Astrocyte (in vitro differentiated cells and primary cell): ENCODE results near the gene TMTC2. TPM values are rescaled to one million over a fixed set of nuclear protein-coding genes. Genes with fewer than 3 reads are reported as not detected.

Experiments used
- DNase-seq: peaks from one replicate; pipeline ENCODE4 v3.0.0-alpha.2; 2010; ENCODE audit warnings: low read depth
- FAIRE-seq: peaks from 2 replicates; lab custom pipeline; 2011; peaks lifted over from hg19 to GRCh38; lab: Jason Lieb, UNC
- H2AFZ ChIP-seq: 2 replicates; pipeline ENCODE4 v1.6.0; 2012; ENCODE audit warnings: low read depth, low read length, inconsistent platforms
- H3K27ac ChIP-seq: 2 replicates; pipeline ENCODE4 v1.5.1; 2011; ENCODE audit warnings: low read depth, low read length, inconsistent platforms
- H3K27me3 ChIP-seq: 2 replicates; pipeline ENCODE4 v1.6.0; 2011; ENCODE audit warnings: low read length, inconsistent platforms; ENCODE audit not compliant: insufficient read depth
- H3K36me3 ChIP-seq: 2 replicates; pipeline ENCODE4 v1.5.1; 2011; ENCODE audit warnings: low read length, inconsistent platforms; ENCODE audit not compliant: insufficient read depth
- H3K4me1 ChIP-seq: 2 replicates; pipeline ENCODE4 v1.5.1; 2011; ENCODE audit warnings: low read length, inconsistent platforms; ENCODE audit not compliant: insufficient read depth
- H3K4me2 ChIP-seq: 2 replicates; pipeline ENCODE4 v1.6.0; 2012; ENCODE audit warnings: low read length, inconsistent platforms
- H3K4me3 ChIP-seq: 2 replicates; pipeline ENCODE4 v1.5.1; 2011; ENCODE audit warnings: low read depth, mild to moderate bottlenecking, low read length, inconsistent platforms; ENCODE audit not compliant: insufficient read depth
- H3K79me2 ChIP-seq: 2 replicates; pipeline ENCODE4 v1.6.0; 2012; ENCODE audit warnings: mild to moderate bottlenecking, low read length, inconsistent platforms; ENCODE audit not compliant: insufficient read depth
- H3K9ac ChIP-seq: 2 replicates; pipeline ENCODE4 v1.6.0; 2012; ENCODE audit warnings: mild to moderate bottlenecking, low read length, inconsistent platforms
- H3K9me3 ChIP-seq: 2 replicates; pipeline ENCODE4 v1.5.1; 2012; ENCODE audit warnings: low read depth, mild to moderate bottlenecking, low read length, inconsistent platforms; ENCODE audit not compliant: insufficient read depth
- H4K20me1 ChIP-seq: 2 replicates; pipeline ENCODE4 v1.6.0; 2012; ENCODE audit warnings: low read length, inconsistent platforms; ENCODE audit not compliant: insufficient read depth
- H3K27ac Mint-ChIP-seq: one replicate; pipeline ENCODE4 v1.8.0; 2021; ENCODE audit warnings: mild to moderate bottlenecking, mixed read lengths; ENCODE audit not compliant: unreplicated experiment
- H3K27me3 Mint-ChIP-seq: one replicate; pipeline ENCODE4 v1.8.0; 2021; ENCODE audit warnings: low read depth, mixed read lengths; ENCODE audit not compliant: unreplicated experiment
- H3K36me3 Mint-ChIP-seq: one replicate; pipeline ENCODE4 v1.8.0; 2021; ENCODE audit warnings: low read depth, mixed read lengths; ENCODE audit not compliant: unreplicated experiment
- H3K4me1 Mint-ChIP-seq: one replicate; pipeline ENCODE4 v1.8.0; 2021; ENCODE audit warnings: low read depth, mixed read lengths; ENCODE audit not compliant: unreplicated experiment
- H3K4me3 Mint-ChIP-seq: one replicate; pipeline ENCODE4 v1.8.0; 2021; ENCODE audit warnings: mild to moderate bottlenecking, moderate library complexity, mixed read lengths; ENCODE audit not compliant: unreplicated experiment
- H3K9me3 Mint-ChIP-seq: one replicate; pipeline ENCODE4 v1.8.0; 2021; ENCODE audit warnings: mild to moderate bottlenecking, mixed read lengths; ENCODE audit not compliant: unreplicated experiment
- CTCF ChIP-seq: IDR thresholded peaks from 2 replicates; pipeline ENCODE4 v1.5.1; 2011; ENCODE audit warnings: low read depth, mild to moderate bottlenecking, inconsistent platforms, low read length, moderate library complexity; ENCODE audit not compliant: insufficient read depth
- EZH2 ChIP-seq: IDR thresholded peaks from 2 replicates; pipeline ENCODE4 v1.6.1; 2012; ENCODE audit warnings: mild to moderate bottlenecking, low read length, inconsistent platforms; ENCODE audit not compliant: insufficient read depth
- total RNA-seq: library from RNA; stranded (reverse); gene quantifications from 2 replicates; pipeline ENCODE4 v1.2.1, GENCODE V29; 2021

TMTC2 gene
- total RNA-seq, 1 donor from 2014 or later: 2.2 TPM

DNA sequence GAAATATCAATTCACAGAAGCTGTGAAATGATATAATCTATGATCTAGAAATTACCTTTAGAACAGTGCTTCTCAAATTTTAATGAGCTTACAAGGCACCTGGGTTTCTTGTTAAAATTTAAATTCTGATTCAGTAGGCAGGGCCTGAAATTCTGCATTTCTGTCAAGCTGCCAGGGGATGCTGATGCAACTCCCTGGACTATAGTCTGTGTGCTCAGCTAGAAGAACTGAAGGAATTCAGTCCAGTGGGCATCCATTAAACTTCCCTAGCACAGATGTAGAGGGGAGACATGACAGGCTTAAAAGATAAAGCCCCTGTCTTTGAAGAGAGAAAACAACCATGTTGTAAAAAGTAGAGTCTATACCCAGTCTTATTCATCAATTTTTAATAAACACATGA is 441.8 kb downstream of the TMTC2 start:
- H3K27ac ChIP-seq: no peak overlapping the region
- H3K4me1 Mint-ChIP-seq: no peaks in the 10 kb centered on the region
- no peak overlapping the region for H3K27ac Mint-ChIP-seq
- H3K36me3 ChIP-seq: no peaks in the 10 kb centered on the region
- no peaks in the 10 kb centered on the region for H3K27me3 ChIP-seq
- H2AFZ ChIP-seq: no peak overlapping the region
- no peaks in the 10 kb centered on the region for H4K20me1 ChIP-seq
- H3K9me3 Mint-ChIP-seq: no peaks in the 10 kb centered on the region
- no peaks in the 10 kb centered on the region for H3K9me3 ChIP-seq
- no peak overlapping the region for H3K9ac ChIP-seq
- FAIRE-seq: no peak
- no peaks in the 10 kb centered on the region for H3K4me1 ChIP-seq
- H3K36me3 Mint-ChIP-seq: no peaks in the 10 kb centered on the region
- no peak overlapping the region for H3K4me3 ChIP-seq
- no peak for DNase-seq
- TF ChIP-seq CTCF (no peak), EZH2 (no peak)
- H3K4me2 ChIP-seq: no peak overlapping the region
- H3K27me3 Mint-ChIP-seq: no peaks in the 10 kb centered on the region
- no peak overlapping the region for H3K4me3 Mint-ChIP-seq
- H3K79me2 ChIP-seq: no peaks in the 10 kb centered on the region

GRCh38 chr12:83130178-83130577 is 443.5 kb downstream of the TMTC2 start:
- H3K27ac Mint-ChIP-seq: no peak overlapping the region
- no peak for FAIRE-seq
- no peaks in the 10 kb centered on the region for H3K9me3 ChIP-seq
- H3K36me3 Mint-ChIP-seq: no peaks in the 10 kb centered on the region
- no peaks in the 10 kb centered on the region for H3K79me2 ChIP-seq
- no peak for DNase-seq
- H3K9me3 Mint-ChIP-seq: no peaks in the 10 kb centered on the region
- H3K36me3 ChIP-seq: no peaks in the 10 kb centered on the region
- H3K27me3 ChIP-seq: no peaks in the 10 kb centered on the region
- H4K20me1 ChIP-seq: no peaks in the 10 kb centered on the region
- H3K4me1 Mint-ChIP-seq: no peaks in the 10 kb centered on the region
- H3K4me2 ChIP-seq: no peak overlapping the region
- no peak overlapping the region for H3K9ac ChIP-seq
- no peaks in the 10 kb centered on the region for H3K4me1 ChIP-seq
- no peak overlapping the region for H3K4me3 Mint-ChIP-seq
- no peak overlapping the region for H3K4me3 ChIP-seq
- H3K27ac ChIP-seq: no peak overlapping the region
- H2AFZ ChIP-seq: no peak overlapping the region
- no peaks in the 10 kb centered on the region for H3K27me3 Mint-ChIP-seq
- TF ChIP-seq EZH2 (no peak), CTCF (no peak)

DNA sequence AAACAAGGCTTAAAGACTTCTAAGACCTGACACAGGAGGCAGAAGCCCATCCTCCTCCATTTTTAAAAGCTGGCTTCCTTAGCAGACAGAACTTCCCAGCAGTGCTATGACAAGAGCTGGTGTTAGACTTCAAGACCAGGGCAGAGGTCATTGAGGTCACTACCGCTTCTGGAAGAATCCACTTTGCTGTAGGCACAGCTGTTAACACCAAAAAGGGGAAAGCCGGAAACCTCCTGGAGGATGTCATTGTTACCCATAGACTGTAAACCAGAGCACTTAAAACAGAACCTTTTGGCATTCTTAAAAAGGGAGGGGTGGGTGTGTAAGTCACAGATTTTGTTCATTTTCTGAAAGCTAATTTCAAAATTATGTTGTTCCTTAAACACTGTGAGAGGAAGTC is 445.7 kb downstream of the TMTC2 start:
- no peaks in the 10 kb centered on the region for H3K9me3 ChIP-seq
- no peaks in the 10 kb centered on the region for H3K79me2 ChIP-seq
- DNase-seq (no peak), FAIRE-seq (no peak)
- Mint-ChIP-seq H3K4me3 (no peak overlapping the region), H3K27ac (no peak overlapping the region), H3K4me1 (no peaks in the 10 kb centered on the region), H3K9me3 (no peaks in the 10 kb centered on the region), H3K27me3 (no peaks in the 10 kb centered on the region), H3K36me3 (no peaks in the 10 kb centered on the region)
- H3K4me1 ChIP-seq: no peaks in the 10 kb centered on the region
- no peaks in the 10 kb centered on the region for H3K36me3 ChIP-seq
- no peak overlapping the region for H2AFZ ChIP-seq
- no peak overlapping the region for H3K4me2 ChIP-seq
- H4K20me1 ChIP-seq: no peaks in the 10 kb centered on the region
- no peak overlapping the region for H3K4me3 ChIP-seq
- no peak overlapping the region for H3K27ac ChIP-seq
- no peak overlapping the region for H3K9ac ChIP-seq
- no peaks in the 10 kb centered on the region for H3K27me3 ChIP-seq
- no peak for TF ChIP-seq EZH2
- no peak for TF ChIP-seq CTCF
